Lung (tissue), 12 donors: ENCODE measurements around the gene ANKS1A. TPM values are rescaled to one million over a fixed set of nuclear protein-coding genes. Genes with fewer than 3 reads are reported as not detected.

Source experiments
- ATAC-seq: fragments of 200-7000 bp; cut with Tn5 transposase; one replicate; pipeline ENCODE4 v1.9.1; 2020; ENCODE audit warnings: moderate number of reproducible peaks; ENCODE audit not compliant: insufficient read depth, low FRiP score
- DNase-seq, 3 donors: peaks; one replicate each; pipeline ENCODE4 v3.0.0-alpha.2; 2013 to 2017
- H3K27ac ChIP-seq, 2 donors: one replicate each; pipeline ENCODE4 v1.5.1; 2013; ENCODE audit warnings: mild to moderate bottlenecking in 2 of 2, moderate library complexity in 2 of 2, control low read depth in 1 of 2, inconsistent platforms in 1 of 2, low read depth in 1 of 2, low read length in 1 of 2
- H3K27me3 ChIP-seq, 3 donors: one replicate each; pipeline ENCODE4 v1.5.1; 2013; ENCODE audit warnings: low read length in 2 of 3; ENCODE audit not compliant: control insufficient read depth in 3 of 3, insufficient read depth in 3 of 3
- H3K36me3 ChIP-seq, 4 donors: one replicate each; pipeline ENCODE4 v1.5.1; 2013; ENCODE audit warnings: low read length in 4 of 4, mild to moderate bottlenecking in 1 of 4, moderate library complexity in 1 of 4; ENCODE audit not compliant: control insufficient read depth in 4 of 4, insufficient read depth in 4 of 4
- H3K4me1 ChIP-seq, 5 donors: one replicate each; pipeline ENCODE4 v1.5.1; 2013; ENCODE audit warnings: low read length in 5 of 5, mild to moderate bottlenecking in 2 of 5, moderate library complexity in 1 of 5; ENCODE audit not compliant: control insufficient read depth in 5 of 5, insufficient read depth in 5 of 5
- H3K4me3 ChIP-seq: one replicate; pipeline ENCODE4 v1.5.1; 2013; ENCODE audit warnings: mild to moderate bottlenecking, control low read depth, moderate library complexity
- H3K9ac ChIP-seq, 2 donors: one replicate each; pipeline ENCODE4 v1.5.1; 2013; ENCODE audit warnings: low read length in 2 of 2, control low read depth in 1 of 2; ENCODE audit not compliant: insufficient read depth in 1 of 2
- H3K9me3 ChIP-seq, 4 donors: one replicate each; pipeline ENCODE4 v1.5.1; 2013; ENCODE audit warnings: low read length in 3 of 4, mild to moderate bottlenecking in 1 of 4, moderate library complexity in 1 of 4; ENCODE audit not compliant: control insufficient read depth in 4 of 4, insufficient read depth in 3 of 4
- CTCF ChIP-seq: IDR thresholded peaks from 2 replicates; pipeline ENCODE4 v1.5.1; 2012; ENCODE audit warnings: mild to moderate bottlenecking; ENCODE audit errors: control extremely low read depth, extremely low read depth
- WGBS, 2 donors: extraction: QIAGEN DNeasy Blood & Tissue Kit; methylation state at CpG; one replicate each; pipeline ENCODE4 v1.1.7; 2013; 5-methylcytosine and 5-hydroxymethylcytosine counted together
- polyA plus RNA-seq, 2 donors: library from polyadenylated mRNA; stranded (reverse); fragments of 200-250 nt; gene quantifications; one replicate each; pipeline ENCODE4 v1.2.1, GENCODE V29; 2013
- total RNA-seq, 2 donors: library from RNA; depleted of rRNA in 1 of 2; stranded (reverse); fragments of >200 nt in 1 of 2; gene quantifications; one replicate each; pipeline ENCODE4 v1.2.1, GENCODE V29; 2014 to 2021
- donor health status: control.
- donor health status: control.
- donor health status: Bipolar disorder and iron deficiency.
- donor health status: healthy.
- donor health status: DM: yes; HTN: yes; CAD: no.

The ANKS1A gene
- total and polyA plus RNA-seq, 4 donors = 10.4 to 40.6 (median 24.3) TPM

GRCh38 chr6:34887753-34888513, 1.1 kb upstream of the ANKS1A start, which contains the start of gene TAF11:
Gene TAF11, minus strand, starts transcription at chr6:34888042. Its CDS starts 85 bp downstream, at chr6:34887957.
- WGBS, 2 donors = 0% methylated on average over 43 of the region's 43 CpGs
- peaks cover 3 to 23% (median 5%) of the 10 kb centered on the region in 5 donors for H3K4me1 ChIP-seq
- no peaks in the 10 kb centered on the region for H3K27me3 ChIP-seq
- H3K36me3 ChIP-seq = peaks cover 0 to 3% (median 3%) of the 10 kb centered on the region in 4 donors
- DNase-seq (peak; percentile 96 to 98 (median 98)), ATAC-seq (peak; percentile 82)
- H3K9ac ChIP-seq = peak within 1 kb of the TSS; percentile 93 to 98
- peak within 1 kb of the TSS; percentile 94 for H3K27ac ChIP-seq
- TF ChIP-seq CTCF = no peak
- no peaks in the 10 kb centered on the region for H3K9me3 ChIP-seq
- peak within 1 kb of the TSS; percentile 84 for H3K4me3 ChIP-seq

GRCh38 chr6:34888514-34888856, 570 bp upstream of the ANKS1A start:
- Histone ChIP-seq H3K4me3 (peak overlapping the region; percentile 84), H3K36me3 (peaks cover 0 to 3% (median 2%) of the 10 kb centered on the region in 4 donors), H3K27me3 (no peaks in the 10 kb centered on the region), H3K27ac (peak overlapping the region; percentile 94), H3K9ac (peak overlapping the region; percentile 93 to 98), H3K9me3 (no peaks in the 10 kb centered on the region), H3K4me1 (peaks cover 3 to 23% (median 5%) of the 10 kb centered on the region in 5 donors)
- DNase-seq (no peak), ATAC-seq (no peak)
- TF ChIP-seq CTCF = no peak
- WGBS, 2 donors = 0 to 1% methylated on average over 5 of the region's 5 CpGs

GRCh38 chr6:34890533-34890925, 1.5 kb downstream of the ANKS1A start:
- Histone ChIP-seq H3K27ac (no peak overlapping the region), H3K4me3 (no peak overlapping the region), H3K4me1 (peaks cover 3 to 23% (median 5%) of the 10 kb centered on the region in 5 donors), H3K9ac (peak overlapping the region; percentile 34 to 57), H3K27me3 (no peaks in the 10 kb centered on the region), H3K9me3 (no peaks in the 10 kb centered on the region), H3K36me3 (peaks cover 0 to 3% (median 0%) of the 10 kb centered on the region in 4 donors)
- 16 to 28% methylated on average over 7 of the region's 7 CpGs for WGBS, 2 donors
- no peak for TF ChIP-seq CTCF
- ATAC-seq (no peak), DNase-seq (peak in 2 of 3 donors; percentile 10 to 12)
